Caco-2 (cell line): ENCODE measurements around the gene SEC14L6. TPM values are rescaled to one million over a fixed set of nuclear protein-coding genes. Genes with fewer than 3 reads are reported as not detected.

Experiments
- BruUV-seq: library from RNA; stranded (reverse); fragments of 400-500 nt; replicated peaks from 2 replicates; lab custom pipeline; 2021; lab: Mats Ljungman, UMichigan
- CTCF ChIA-PET: fragments of 300-600 bp; sonication (Branson Sonifier 250); formaldehyde crosslinking; loops from one replicate; lab custom pipeline; 2022; ENCODE audit warnings: antibody characterized with exemption; lab: Charles Lee
- POLR2A ChIA-PET: fragments of 300-600 bp; sonication (Branson Sonifier 250); formaldehyde crosslinking; loops from one replicate; lab custom pipeline; 2022; ENCODE audit warnings: antibody characterized with exemption; lab: Charles Lee
- DNase-seq, 2 experiments: peaks; one replicate each; pipeline versions ENCODE4 v3.0.0 to v3.0.0-alpha.2; 2020 to 2022
- H3K27me3 ChIP-seq: replicated peaks from 2 replicates; pipeline ENCODE4 v1.6.0; 2011; ENCODE audit warnings: low read length; ENCODE audit not compliant: control insufficient read depth, insufficient read depth
- H3K36me3 ChIP-seq: 2 replicates; pipeline ENCODE4 v1.5.1; 2011; ENCODE audit warnings: low read length; ENCODE audit not compliant: control insufficient read depth, insufficient read depth
- H3K4me1 ChIP-seq: fragments of 250-450 bp; sonication (Bioruptor Pico); 2 replicates; pipeline ENCODE4 v1.5.1; 2020; ENCODE audit warnings: mild to moderate bottlenecking
- H3K4me3 ChIP-seq: 2 replicates; pipeline ENCODE4 v1.5.1; 2011; ENCODE audit warnings: low read depth, mild to moderate bottlenecking, control low read depth, low read length
- H3K9me3 ChIP-seq: fragments of 250-450 bp; sonication (Bioruptor Pico); 2 replicates; pipeline ENCODE4 v1.5.1; 2020; ENCODE audit warnings: mild to moderate bottlenecking, moderate library complexity
- H3K27ac Mint-ChIP-seq: one replicate; pipeline ENCODE4 v1.8.0; 2022; ENCODE audit warnings: mixed read lengths; ENCODE audit not compliant: unreplicated experiment
- H3K27me3 Mint-ChIP-seq: one replicate; pipeline ENCODE4 v1.8.0; 2022; ENCODE audit warnings: mixed read lengths; ENCODE audit not compliant: insufficient read depth, unreplicated experiment
- H3K36me3 Mint-ChIP-seq: one replicate; pipeline ENCODE4 v1.8.0; 2022; ENCODE audit warnings: mild to moderate bottlenecking, mixed read lengths; ENCODE audit not compliant: insufficient read depth, unreplicated experiment
- H3K4me1 Mint-ChIP-seq: one replicate; pipeline ENCODE4 v1.8.0; 2022; ENCODE audit warnings: low read depth, mixed read lengths; ENCODE audit not compliant: unreplicated experiment
- H3K4me3 Mint-ChIP-seq: one replicate; pipeline ENCODE4 v1.8.0; 2022; ENCODE audit warnings: mild to moderate bottlenecking, moderate library complexity, mixed read lengths; ENCODE audit not compliant: unreplicated experiment
- H3K9me3 Mint-ChIP-seq: one replicate; pipeline ENCODE4 v1.8.0; 2022; ENCODE audit warnings: mixed read lengths; ENCODE audit not compliant: unreplicated experiment
- CTCF ChIP-seq, 2 experiments: fragments of 200-600 bp in 1 of 2; IDR thresholded peaks; 1 replicate in 1 of 2; 2 replicates in 1 of 2; pipeline versions ENCODE4 v1.5.1 to v1.8.0; 2011 to 2022; ENCODE audit warnings: antibody characterized with exemption in 1 of 2, control low read depth in 1 of 2, inconsistent platforms in 1 of 2, low read depth in 1 of 2, low read length in 1 of 2, mild to moderate bottlenecking in 1 of 2, moderate library complexity in 1 of 2; ENCODE audit not compliant: insufficient read depth in 1 of 2, severe bottlenecking in 1 of 2, unreplicated experiment in 1 of 2
- intact Hi-C: fragments of 100-400 bp; cut with micrococcal nuclease; formaldehyde crosslinking; loops from one replicate; pipeline ENCODE4 v1.10.0; 2022; ENCODE audit not compliant: unreplicated experiment
- total RNA-seq: library from RNA; stranded (reverse); gene quantifications from 2 replicates; pipeline ENCODE4 v1.2.3, GENCODE V29; 2022

The SEC14L6 gene
- total RNA-seq, 1 experiment from 2014 or later: 0.14 TPM

- Histone ChIP-seq H3K4me3 (no peak overlapping the region), H3K4me1 (no peaks in the 10 kb centered on the region), H3K36me3 (no peaks in the 10 kb centered on the region), H3K9me3 (no peaks in the 10 kb centered on the region), H3K27me3 (no peaks in the 10 kb centered on the region)
- no peak overlapping the region for H3K27ac Mint-ChIP-seq
- CTCF ChIA-PET: no interaction called here
- no peak for TF ChIP-seq CTCF (IDR thresholded peaks at IDR 0.05; ENCODE audit: insufficient read depth in 1 of 2, low read depth in 1 of 2, low read length in 1 of 2, severe bottlenecking in 1 of 2, unreplicated experiment in 1 of 2)
- H3K36me3 Mint-ChIP-seq: no peaks in the 10 kb centered on the region
- H3K4me1 Mint-ChIP-seq: no peaks in the 10 kb centered on the region
- H3K4me3 Mint-ChIP-seq: no peak overlapping the region
- intact Hi-C loops: no loop called here
- no peak for DNase-seq
- H3K27me3 Mint-ChIP-seq: peaks cover 3% of the 10 kb centered on the region
- no TSS peak for BruUV-seq
- POLR2A ChIA-PET: no interaction called here
- H3K9me3 Mint-ChIP-seq: no peaks in the 10 kb centered on the region
These were observed 38.3 kb downstream of the SEC14L6 start for GRCh38 chr22:30508216-30508615.

- ChIA-PET CTCF (no interaction called here), POLR2A (no interaction called here)
- Mint-ChIP-seq H3K4me1 (no peaks in the 10 kb centered on the region), H3K36me3 (no peaks in the 10 kb centered on the region), H3K4me3 (no peak overlapping the region), H3K9me3 (no peaks in the 10 kb centered on the region), H3K27ac (no peak overlapping the region), H3K27me3 (peaks cover 3% of the 10 kb centered on the region)
- Histone ChIP-seq H3K4me1 (no peaks in the 10 kb centered on the region), H3K4me3 (no peak overlapping the region), H3K27me3 (no peaks in the 10 kb centered on the region), H3K36me3 (no peaks in the 10 kb centered on the region), H3K9me3 (no peaks in the 10 kb centered on the region)
- intact Hi-C loops: no loop called here
- no peak for TF ChIP-seq CTCF (IDR thresholded peaks at IDR 0.05; ENCODE audit: insufficient read depth in 1 of 2, low read depth in 1 of 2, low read length in 1 of 2, severe bottlenecking in 1 of 2, unreplicated experiment in 1 of 2)
- DNase-seq: no peak
- no TSS peak for BruUV-seq
These were observed 38.9 kb downstream of the SEC14L6 start for GRCh38 chr22:30507670-30508069.

GRCh38 chr22:30506507-30506968 lies 40.0 kb downstream of the SEC14L6 start:
- CTCF ChIA-PET: no interaction called here
- no TSS peak for BruUV-seq

More at GRCh38 chr22:30506507-30506968, 40.0 kb downstream of the SEC14L6 start:
- intact Hi-C loops: no loop called here
- H3K27ac Mint-ChIP-seq: no peak overlapping the region
- no peaks in the 10 kb centered on the region for H3K4me1 ChIP-seq
- no peak for DNase-seq
- H3K4me1 Mint-ChIP-seq: no peaks in the 10 kb centered on the region
- H3K9me3 ChIP-seq: no peaks in the 10 kb centered on the region
- TF ChIP-seq CTCF (IDR thresholded peaks at IDR 0.05; ENCODE audit: insufficient read depth in 1 of 2, low read depth in 1 of 2, low read length in 1 of 2, severe bottlenecking in 1 of 2, unreplicated experiment in 1 of 2): no peak
- H3K27me3 Mint-ChIP-seq: peaks cover 3% of the 10 kb centered on the region
- POLR2A ChIA-PET: no interaction called here
- no peaks in the 10 kb centered on the region for H3K36me3 ChIP-seq
- no peaks in the 10 kb centered on the region for H3K27me3 ChIP-seq
- H3K36me3 Mint-ChIP-seq: no peaks in the 10 kb centered on the region
- H3K9me3 Mint-ChIP-seq: no peaks in the 10 kb centered on the region
- H3K4me3 Mint-ChIP-seq: no peak overlapping the region
- no peak overlapping the region for H3K4me3 ChIP-seq
